ENCODE results near the gene SRBD1. TPM values are rescaled to one million over a fixed set of nuclear protein-coding genes. Genes with fewer than 3 reads are reported as not detected.

SRBD1 gene
- total and polyA plus RNA-seq, 2 donors (not counting 1 experiment from before 2014, with no cell fraction given): 9.6 to 18.7 TPM

DNA sequence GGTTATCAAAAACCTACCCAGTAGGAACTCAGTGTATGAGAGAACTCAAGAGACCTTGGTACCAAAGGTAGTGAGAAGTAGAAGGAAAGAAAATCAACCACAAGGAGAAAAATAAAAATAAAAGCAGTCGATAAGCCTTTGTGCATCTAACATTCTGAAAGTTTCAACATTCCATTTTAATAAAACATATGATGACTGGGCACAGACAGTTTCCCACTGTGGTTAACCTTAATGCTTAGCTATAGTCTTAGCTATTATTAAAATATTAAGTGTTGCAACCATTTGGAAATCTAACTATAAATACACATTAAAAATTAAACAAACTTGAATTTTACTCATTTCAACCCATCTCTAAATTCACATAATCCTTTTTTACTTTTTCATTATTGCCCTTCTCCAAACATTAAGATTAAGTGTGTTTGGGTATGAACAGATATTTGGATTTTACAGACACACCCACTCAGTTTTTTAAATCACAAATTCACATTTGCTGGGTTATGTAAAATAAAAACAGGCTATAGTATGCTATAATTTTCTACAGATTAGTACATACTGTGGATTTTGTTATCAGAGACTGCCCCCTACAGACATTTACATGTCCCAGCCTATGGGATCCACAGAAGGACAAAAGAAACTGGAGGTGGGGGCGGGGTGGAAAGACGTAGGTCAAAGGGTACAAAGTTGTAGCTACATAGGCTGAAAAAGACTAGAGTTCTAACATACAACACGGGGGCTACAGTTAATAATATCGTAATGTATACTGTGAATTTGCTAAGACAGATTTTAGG lies 32.8 kb downstream of the SRBD1 start:
- Histone ChIP-seq H3K27me3 (ENCODE audit: control insufficient read depth, insufficient read depth, low read length) (no peaks in the 10 kb centered on the region), H3K4me2 (ENCODE audit: extremely low read depth, insufficient read depth, low read length) (no peak overlapping the region), H4K20me1 (ENCODE audit: control insufficient read depth, extremely low read depth, insufficient read depth, low read length) (no peaks in the 10 kb centered on the region), H3K27ac (ENCODE audit: insufficient read depth, low read length) (no peak overlapping the region), H3K4me1 (ENCODE audit: control insufficient read depth, extremely low read depth, insufficient read depth, low read length) (peaks cover 5% of the 10 kb centered on the region), H3K9me3 (ENCODE audit: control insufficient read depth, insufficient read depth, low read depth, low read length) (no peaks in the 10 kb centered on the region), H3K36me3 (ENCODE audit: control insufficient read depth, insufficient read depth, low read length) (no peaks in the 10 kb centered on the region), H3K79me2 (ENCODE audit: control insufficient read depth, insufficient read depth, low read length) (no peaks in the 10 kb centered on the region), H3K9ac (ENCODE audit: insufficient read depth, low read length) (no peak overlapping the region), H3K4me3 (replicated peaks in 1 of 4; ENCODE audit: control extremely low read depth in 1 of 4, insufficient read depth in 1 of 4, low read depth in 3 of 4, low read length in 4 of 4) (no peak overlapping the region), H2AFZ (ENCODE audit: low read length) (no peak overlapping the region)
- TF ChIP-seq, protein P1, sequence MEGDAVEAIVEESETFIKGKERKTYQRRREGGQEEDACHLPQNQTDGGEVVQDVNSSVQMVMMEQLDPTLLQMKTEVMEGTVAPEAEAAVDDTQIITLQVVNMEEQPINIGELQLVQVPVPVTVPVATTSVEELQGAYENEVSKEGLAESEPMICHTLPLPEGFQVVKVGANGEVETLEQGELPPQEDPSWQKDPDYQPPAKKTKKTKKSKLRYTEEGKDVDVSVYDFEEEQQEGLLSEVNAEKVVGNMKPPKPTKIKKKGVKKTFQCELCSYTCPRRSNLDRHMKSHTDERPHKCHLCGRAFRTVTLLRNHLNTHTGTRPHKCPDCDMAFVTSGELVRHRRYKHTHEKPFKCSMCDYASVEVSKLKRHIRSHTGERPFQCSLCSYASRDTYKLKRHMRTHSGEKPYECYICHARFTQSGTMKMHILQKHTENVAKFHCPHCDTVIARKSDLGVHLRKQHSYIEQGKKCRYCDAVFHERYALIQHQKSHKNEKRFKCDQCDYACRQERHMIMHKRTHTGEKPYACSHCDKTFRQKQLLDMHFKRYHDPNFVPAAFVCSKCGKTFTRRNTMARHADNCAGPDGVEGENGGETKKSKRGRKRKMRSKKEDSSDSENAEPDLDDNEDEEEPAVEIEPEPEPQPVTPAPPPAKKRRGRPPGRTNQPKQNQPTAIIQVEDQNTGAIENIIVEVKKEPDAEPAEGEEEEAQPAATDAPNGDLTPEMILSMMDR (conservative IDR thresholded peaks at IDR 0.05 in 1 of 2, IDR thresholded peaks at IDR 0.05 in 1 of 2; ENCODE audit: low read depth in 1 of 2, low read length in 2 of 2): peak; percentile 53 to 64
- TF ChIP-seq EZH2 (IDR thresholded peaks at IDR 0.05; ENCODE audit: low read length, missing control alignments): no peak
- DNase-seq (ENCODE audit: low read depth in 2 of 2): peak; percentile 28 to 72

DNA sequence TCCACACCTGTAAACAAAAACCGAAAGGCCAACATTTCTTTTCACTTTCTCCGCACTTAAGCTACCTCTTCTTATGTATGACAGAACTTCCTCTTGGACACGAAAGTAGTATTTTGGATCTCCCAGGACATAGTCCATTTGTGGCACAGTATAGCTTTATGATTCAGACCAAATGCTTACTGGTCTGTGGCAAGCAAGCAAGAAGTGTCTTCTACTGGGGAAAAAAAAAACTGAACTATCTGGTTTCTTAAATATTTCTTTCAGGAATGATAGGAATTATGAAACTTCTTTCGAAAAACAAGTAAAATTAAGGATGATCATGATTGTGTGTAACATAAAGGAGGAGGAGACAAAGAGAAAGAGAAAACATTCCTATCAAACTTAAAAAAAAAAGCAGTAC lies 33.6 kb downstream of the SRBD1 start:
- Histone ChIP-seq H3K27me3 (ENCODE audit: control insufficient read depth, insufficient read depth, low read length) (no peaks in the 10 kb centered on the region), H3K4me1 (ENCODE audit: control insufficient read depth, extremely low read depth, insufficient read depth, low read length) (peaks cover 5% of the 10 kb centered on the region), H2AFZ (ENCODE audit: low read length) (no peak overlapping the region), H4K20me1 (ENCODE audit: control insufficient read depth, extremely low read depth, insufficient read depth, low read length) (no peaks in the 10 kb centered on the region), H3K4me2 (ENCODE audit: extremely low read depth, insufficient read depth, low read length) (no peak overlapping the region), H3K9me3 (ENCODE audit: control insufficient read depth, insufficient read depth, low read depth, low read length) (no peaks in the 10 kb centered on the region), H3K27ac (ENCODE audit: insufficient read depth, low read length) (no peak overlapping the region), H3K9ac (ENCODE audit: insufficient read depth, low read length) (no peak overlapping the region), H3K36me3 (ENCODE audit: control insufficient read depth, insufficient read depth, low read length) (no peaks in the 10 kb centered on the region), H3K79me2 (ENCODE audit: control insufficient read depth, insufficient read depth, low read length) (no peaks in the 10 kb centered on the region), H3K4me3 (replicated peaks in 1 of 4; ENCODE audit: control extremely low read depth in 1 of 4, insufficient read depth in 1 of 4, low read depth in 3 of 4, low read length in 4 of 4) (no peak overlapping the region)
- TF ChIP-seq, protein P1 (conservative IDR thresholded peaks at IDR 0.05 in 1 of 2, IDR thresholded peaks at IDR 0.05 in 1 of 2; ENCODE audit: low read depth in 1 of 2, low read length in 2 of 2): no peak
- TF ChIP-seq EZH2 (IDR thresholded peaks at IDR 0.05; ENCODE audit: low read length, missing control alignments): no peak
- DNase-seq (ENCODE audit: low read depth in 2 of 2): peak in 1 of 2 donors; percentile 60

DNA sequence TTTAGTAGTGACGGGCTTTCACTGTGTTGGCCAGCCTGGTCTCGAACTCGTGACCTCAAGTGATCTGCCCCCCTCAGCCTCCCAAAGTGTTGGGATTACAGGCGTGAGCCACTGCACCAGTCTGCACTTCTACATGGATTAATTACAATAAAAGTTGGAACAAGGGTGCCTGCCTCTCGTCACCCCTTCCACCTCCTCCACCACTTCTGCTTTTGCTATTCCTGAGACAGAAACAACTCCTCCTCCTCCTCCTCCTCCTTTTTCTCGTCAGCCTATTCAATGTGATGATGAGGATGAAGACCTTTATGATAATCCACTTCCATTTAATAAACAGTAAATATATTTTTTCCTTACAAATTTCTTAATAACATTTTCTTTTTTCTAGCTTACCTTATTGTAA lies 35.2 kb downstream of the SRBD1 start:
- H3K27me3 ChIP-seq (ENCODE audit: control insufficient read depth, insufficient read depth, low read length): no peaks in the 10 kb centered on the region
- TF ChIP-seq, protein P1 (conservative IDR thresholded peaks at IDR 0.05 in 1 of 2, IDR thresholded peaks at IDR 0.05 in 1 of 2; ENCODE audit: low read depth in 1 of 2, low read length in 2 of 2): no peak
- TF ChIP-seq EZH2 (IDR thresholded peaks at IDR 0.05; ENCODE audit: low read length, missing control alignments): no peak
- no peak overlapping the region for H3K27ac ChIP-seq (ENCODE audit: insufficient read depth, low read length)
- no peak overlapping the region for H3K4me2 ChIP-seq (ENCODE audit: extremely low read depth, insufficient read depth, low read length)
- H4K20me1 ChIP-seq (ENCODE audit: control insufficient read depth, extremely low read depth, insufficient read depth, low read length): peaks cover 1% of the 10 kb centered on the region
- no peak for DNase-seq (ENCODE audit: low read depth in 2 of 2)
- H3K9ac ChIP-seq (ENCODE audit: insufficient read depth, low read length): no peak overlapping the region
- no peak overlapping the region for H2AFZ ChIP-seq (ENCODE audit: low read length)
- H3K9me3 ChIP-seq (ENCODE audit: control insufficient read depth, insufficient read depth, low read depth, low read length): no peaks in the 10 kb centered on the region
- H3K4me3 ChIP-seq (replicated peaks in 1 of 4; ENCODE audit: control extremely low read depth in 1 of 4, insufficient read depth in 1 of 4, low read depth in 3 of 4, low read length in 4 of 4): no peak overlapping the region
- peaks cover 5% of the 10 kb centered on the region for H3K4me1 ChIP-seq (ENCODE audit: control insufficient read depth, extremely low read depth, insufficient read depth, low read length)
- no peaks in the 10 kb centered on the region for H3K79me2 ChIP-seq (ENCODE audit: control insufficient read depth, insufficient read depth, low read length)
- no peaks in the 10 kb centered on the region for H3K36me3 ChIP-seq (ENCODE audit: control insufficient read depth, insufficient read depth, low read length)

All from fibroblast of lung (primary cell).